Left colon (tissue), 2 donors: ENCODE results near the gene ZNF140. TPM values are rescaled to one million over a fixed set of nuclear protein-coding genes. Genes with fewer than 3 reads are reported as not detected.

Experiments used
- ATAC-seq: fragments of 200-7000 bp; cut with Tn5 transposase; one replicate; pipeline ENCODE4 v1.9.1; 2020; ENCODE audit warnings: mild to moderate bottlenecking, moderate library complexity
- DNase-seq, 2 donors: peaks; one replicate each; pipeline ENCODE4 v3.0.0-alpha.2; 2020
- intact Hi-C, 2 donors: fragments of 100-400 bp; cut with DNase I in 1 of 2; cut with micrococcal nuclease in 1 of 2; formaldehyde crosslinking; loops; one replicate each; pipeline versions ENCODE4 v1.11.2 to v1.14.0; 2022; cut with DNase I, micrococcal nuclease
- long read RNA-seq: library from polyadenylated mRNA; unstranded; transcript quantifications from one replicate; pipeline ENCODE4 v2.0.0, GENCODE V29; 2021
- total RNA-seq, 2 donors: library from RNA; stranded (reverse); fragmentation: NEBNext Ultra II Directional; extraction: Animal tissue kit (Norgen Biotek cat#: 25700); gene quantifications; one replicate each; pipeline ENCODE4 v1.2.1, GENCODE V29; 2021
- donor health status: DM: no; HTN: no; CAD: no.
- donor health status: DM: yes; HTN: yes; CAD: no.

The ZNF140 gene
- total RNA-seq = 10 to 100 TPM; 10.6 to 11.6 TPM
- long read RNA-seq, transcript ZNF140-209 (6 exons, 2,328 nt) = major isoform, 12 of 28 reads
- long read RNA-seq, partial matches to known transcripts = 2 of 28 reads
- long read RNA-seq, other reads (novel, unspliced or antisense) = 10 of 28 reads

- peak; percentile 79 for ATAC-seq
- DNase-seq = peak; percentile 96
- intact Hi-C loops = no loop called here
Measured at GRCh38 chr12:133080368-133081158, at the start of gene ZNF140. Gene ZNF140, plus strand, starts transcription at chr12:133080923. Its CDS starts 398 bp downstream, at chr12:133081321.

GRCh38 chr12:133037207-133038005 is 43.3 kb upstream of the ZNF140 start, which contains the start of gene ZNF84:
Gene ZNF84, plus strand, starts transcription at chr12:133037509. Its CDS starts 3,959 bp downstream, at chr12:133041468.
- peak; percentile 95 for ATAC-seq
- intact Hi-C loops = no loop called here
- peak; percentile 95 to 97 for DNase-seq

- no peak for ATAC-seq
- intact Hi-C loops = no loop called here
- no peak for DNase-seq
Measured at GRCh38 chr12:133038118-133038709, 42.5 kb upstream of the ZNF140 start.

- DNase-seq = no peak
- ATAC-seq = no peak
- intact Hi-C loops = no loop called here
Measured at GRCh38 chr12:133046698-133047097, 34.0 kb upstream of the ZNF140 start.

GRCh38 chr12:133057446-133057845 is 23.3 kb upstream of the ZNF140 start:
- ATAC-seq = no peak

GRCh38 chr12:133058203-133059113 is 22.3 kb upstream of the ZNF140 start:
- no peak for ATAC-seq
- intact Hi-C loops = no loop called here

More at GRCh38 chr12:133057446-133057845, 23.3 kb upstream of the ZNF140 start:
- intact Hi-C loops = no loop called here
- DNase-seq = no peak

GRCh38 chr12:133061954-133062353 is 18.8 kb upstream of the ZNF140 start:
- ATAC-seq (no peak), DNase-seq (no peak)
- intact Hi-C loops = no loop called here

More at GRCh38 chr12:133058203-133059113, 22.3 kb upstream of the ZNF140 start:
- DNase-seq = no peak

GRCh38 chr12:133063556-133063955 is 17.2 kb upstream of the ZNF140 start:
- intact Hi-C loops = no loop called here
- no peak for DNase-seq
- no peak for ATAC-seq

GRCh38 chr12:133073836-133074235 is 6.9 kb upstream of the ZNF140 start:
- ATAC-seq (no peak), DNase-seq (no peak)
- intact Hi-C loops = no loop called here

- intact Hi-C loops = no loop called here
- DNase-seq (peak; percentile 98 to 100), ATAC-seq (peak; percentile 88)
Measured at GRCh38 chr12:133080026-133080367, 726 bp upstream of the ZNF140 start.

- ATAC-seq (no peak), DNase-seq (peak; percentile 21 to 25)
- intact Hi-C loops = no loop called here
Measured at GRCh38 chr12:133081159-133081780, 547 bp downstream of the ZNF140 start.

GRCh38 chr12:133083345-133083744 is 2.6 kb downstream of the ZNF140 start:
- no peak for ATAC-seq
- intact Hi-C loops = no loop called here

GRCh38 chr12:133105620-133106019 is 24.9 kb downstream of the ZNF140 start:
- DNase-seq = no peak
- intact Hi-C loops = no loop called here
- ATAC-seq = no peak

More at GRCh38 chr12:133083345-133083744, 2.6 kb downstream of the ZNF140 start:
- no peak for DNase-seq

- ATAC-seq (no peak), DNase-seq (no peak)
- intact Hi-C loops = no loop called here
Measured at GRCh38 chr12:133106253-133106652, 25.5 kb downstream of the ZNF140 start.

- DNase-seq (no peak), ATAC-seq (no peak)
- intact Hi-C loops = no loop called here
Measured at GRCh38 chr12:133107121-133107520, 26.4 kb downstream of the ZNF140 start.

GRCh38 chr12:133108150-133108549 is 27.4 kb downstream of the ZNF140 start:
- ATAC-seq (peak; percentile 42), DNase-seq (no peak)
- intact Hi-C loops = no loop called here

- ATAC-seq (no peak), DNase-seq (no peak)
- intact Hi-C loops = no loop called here
Measured at GRCh38 chr12:133120385-133121191, 39.9 kb downstream of the ZNF140 start.
